Measurements from ENCODE around the gene PHF1. TPM values are rescaled to one million over a fixed set of nuclear protein-coding genes. Genes with fewer than 3 reads are reported as not detected.

PHF1 gene
- total RNA-seq, 4 donors from 2014 or later: 68.5 to 91.5 (median 84.9) TPM

- H3K27me3 ChIP-seq: no peaks in the 10 kb centered on the region
- no peak overlapping the region for H3K4me3 ChIP-seq
- H3K36me3 ChIP-seq: peaks cover 40 to 98% (median 68%) of the 10 kb centered on the region in 4 donors
- 88% methylated on average over 18 of the region's 19 CpGs for WGBS
- H3K9me3 ChIP-seq: no peaks in the 10 kb centered on the region
- no peaks in the 10 kb centered on the region for H3K4me1 ChIP-seq
- H3K27ac ChIP-seq (replicated peaks in 1 of 4): no peak overlapping the region
- no peak for TF ChIP-seq POLR2A (IDR thresholded peaks at IDR 0.05; ENCODE audit: low read depth)
- TF ChIP-seq EP300 (IDR thresholded peaks at IDR 0.05): no peak
- TF ChIP-seq, protein P1, sequence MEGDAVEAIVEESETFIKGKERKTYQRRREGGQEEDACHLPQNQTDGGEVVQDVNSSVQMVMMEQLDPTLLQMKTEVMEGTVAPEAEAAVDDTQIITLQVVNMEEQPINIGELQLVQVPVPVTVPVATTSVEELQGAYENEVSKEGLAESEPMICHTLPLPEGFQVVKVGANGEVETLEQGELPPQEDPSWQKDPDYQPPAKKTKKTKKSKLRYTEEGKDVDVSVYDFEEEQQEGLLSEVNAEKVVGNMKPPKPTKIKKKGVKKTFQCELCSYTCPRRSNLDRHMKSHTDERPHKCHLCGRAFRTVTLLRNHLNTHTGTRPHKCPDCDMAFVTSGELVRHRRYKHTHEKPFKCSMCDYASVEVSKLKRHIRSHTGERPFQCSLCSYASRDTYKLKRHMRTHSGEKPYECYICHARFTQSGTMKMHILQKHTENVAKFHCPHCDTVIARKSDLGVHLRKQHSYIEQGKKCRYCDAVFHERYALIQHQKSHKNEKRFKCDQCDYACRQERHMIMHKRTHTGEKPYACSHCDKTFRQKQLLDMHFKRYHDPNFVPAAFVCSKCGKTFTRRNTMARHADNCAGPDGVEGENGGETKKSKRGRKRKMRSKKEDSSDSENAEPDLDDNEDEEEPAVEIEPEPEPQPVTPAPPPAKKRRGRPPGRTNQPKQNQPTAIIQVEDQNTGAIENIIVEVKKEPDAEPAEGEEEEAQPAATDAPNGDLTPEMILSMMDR (IDR thresholded peaks at IDR 0.05): no peak
- no peak for TF ChIP-seq POLR2AphosphoS5 (IDR thresholded peaks at IDR 0.05)
- DNase-seq (ENCODE audit: extremely low spot score): no peak
- intact Hi-C loops (cut with DNase I): no loop called here
Measured at GRCh38 chr6:33440649-33441309, 30.0 kb downstream of the PHF1 start.

GRCh38 chr6:33441457-33441856 is 30.6 kb downstream of the PHF1 start:
- DNase-seq (ENCODE audit: extremely low spot score): no peak
- Histone ChIP-seq H3K27ac (replicated peaks in 1 of 4) (no peak overlapping the region), H3K9me3 (no peaks in the 10 kb centered on the region), H3K4me3 (no peak overlapping the region), H3K27me3 (no peaks in the 10 kb centered on the region), H3K36me3 (peaks cover 34 to 98% (median 68%) of the 10 kb centered on the region in 4 donors), H3K4me1 (no peaks in the 10 kb centered on the region)
- intact Hi-C loops (cut with DNase I): no loop called here
- 94% methylated on average over 6 of the region's 9 CpGs for WGBS
- TF ChIP-seq POLR2A (IDR thresholded peaks at IDR 0.05; ENCODE audit: low read depth) (no peak), EP300 (IDR thresholded peaks at IDR 0.05) (no peak), POLR2AphosphoS5 (IDR thresholded peaks at IDR 0.05) (no peak)
- TF ChIP-seq, protein P1 (IDR thresholded peaks at IDR 0.05): no peak

- Histone ChIP-seq H3K4me1 (no peaks in the 10 kb centered on the region), H3K27me3 (no peaks in the 10 kb centered on the region), H3K27ac (replicated peaks in 1 of 4) (no peak overlapping the region), H3K36me3 (peaks cover 28 to 98% (median 64%) of the 10 kb centered on the region in 4 donors), H3K9me3 (no peaks in the 10 kb centered on the region), H3K4me3 (no peak overlapping the region)
- no peak for DNase-seq (ENCODE audit: extremely low spot score)
- 86% methylated on average over 8 of the region's 8 CpGs for WGBS
- intact Hi-C loops (cut with DNase I): no loop called here
- TF ChIP-seq, protein P1 (IDR thresholded peaks at IDR 0.05): no peak
- TF ChIP-seq EP300 (IDR thresholded peaks at IDR 0.05) (no peak), POLR2AphosphoS5 (IDR thresholded peaks at IDR 0.05) (no peak), POLR2A (IDR thresholded peaks at IDR 0.05; ENCODE audit: low read depth) (no peak)
Measured at GRCh38 chr6:33442283-33442682, 31.5 kb downstream of the PHF1 start.

DNA sequence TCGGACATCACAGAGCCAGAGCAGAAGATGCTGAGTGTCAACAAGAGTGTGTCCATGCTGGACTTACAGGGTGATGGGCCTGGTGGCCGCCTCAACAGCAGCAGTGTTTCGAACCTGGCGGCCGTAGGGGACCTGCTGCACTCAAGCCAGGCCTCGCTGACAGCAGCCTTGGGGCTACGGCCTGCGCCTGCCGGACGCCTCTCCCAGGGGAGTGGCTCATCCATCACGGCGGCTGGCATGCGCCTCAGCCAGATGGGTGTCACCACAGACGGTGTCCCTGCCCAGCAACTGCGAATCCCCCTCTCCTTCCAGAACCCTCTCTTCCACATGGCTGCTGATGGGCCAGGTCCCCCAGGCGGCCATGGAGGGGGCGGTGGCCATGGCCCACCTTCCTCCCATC is 32.2 kb downstream of the PHF1 start:
- DNase-seq (ENCODE audit: extremely low spot score): no peak
- no peak overlapping the region for H3K4me3 ChIP-seq
- no peaks in the 10 kb centered on the region for H3K4me1 ChIP-seq
- H3K9me3 ChIP-seq: no peaks in the 10 kb centered on the region
- peaks cover 22 to 98% (median 64%) of the 10 kb centered on the region in 4 donors for H3K36me3 ChIP-seq
- 96% methylated on average over 15 of the region's 17 CpGs for WGBS
- intact Hi-C loops (cut with DNase I): no loop called here
- H3K27me3 ChIP-seq: no peaks in the 10 kb centered on the region
- no peak for TF ChIP-seq POLR2A (IDR thresholded peaks at IDR 0.05; ENCODE audit: low read depth)
- no peak for TF ChIP-seq EP300 (IDR thresholded peaks at IDR 0.05)
- TF ChIP-seq POLR2AphosphoS5 (IDR thresholded peaks at IDR 0.05): no peak
- TF ChIP-seq, protein P1 (IDR thresholded peaks at IDR 0.05): no peak
- H3K27ac ChIP-seq (replicated peaks in 1 of 4): no peak overlapping the region

Measured in esophagus muscularis mucosa (tissue), 4 donors.